Measurements from ENCODE around the gene MAGEF1.

The MAGEF1 gene

DNA sequence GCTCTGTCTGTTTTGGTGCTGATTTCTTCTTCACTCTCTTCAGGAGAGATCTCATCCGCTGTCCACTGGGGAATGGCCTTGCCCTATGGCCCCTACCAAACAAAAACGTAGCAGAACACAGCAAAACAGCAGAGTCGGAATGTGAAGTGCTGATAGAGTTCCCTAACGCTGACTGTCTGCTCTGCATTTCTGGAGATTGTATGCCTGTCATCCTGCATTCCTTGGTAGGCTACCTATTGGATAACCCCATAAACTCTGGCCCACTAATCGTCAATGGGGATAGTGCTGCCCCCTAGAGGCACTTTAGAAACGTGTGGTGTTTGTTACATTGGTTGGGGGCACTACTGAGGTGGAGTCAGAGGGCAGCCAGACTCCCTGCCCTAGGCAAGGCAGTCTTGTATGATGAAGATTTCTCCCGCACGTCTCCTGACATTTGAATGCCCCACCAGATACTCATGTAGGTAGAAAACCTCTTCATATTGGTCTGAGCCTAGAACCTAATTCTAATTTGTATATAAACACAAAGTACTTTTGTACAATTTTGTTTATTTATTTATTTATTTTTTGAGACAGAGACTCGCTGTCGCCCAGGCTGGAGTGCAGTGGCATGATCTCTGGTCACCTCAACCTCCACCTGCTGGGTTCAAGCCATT, 15.6 kb upstream of the MAGEF1 start:
- no peak overlapping the region for H3K4me3 ChIP-seq (ENCODE audit: low read depth, low read length)
- no peak for DNase-seq (ENCODE audit: low read depth)

DNA sequence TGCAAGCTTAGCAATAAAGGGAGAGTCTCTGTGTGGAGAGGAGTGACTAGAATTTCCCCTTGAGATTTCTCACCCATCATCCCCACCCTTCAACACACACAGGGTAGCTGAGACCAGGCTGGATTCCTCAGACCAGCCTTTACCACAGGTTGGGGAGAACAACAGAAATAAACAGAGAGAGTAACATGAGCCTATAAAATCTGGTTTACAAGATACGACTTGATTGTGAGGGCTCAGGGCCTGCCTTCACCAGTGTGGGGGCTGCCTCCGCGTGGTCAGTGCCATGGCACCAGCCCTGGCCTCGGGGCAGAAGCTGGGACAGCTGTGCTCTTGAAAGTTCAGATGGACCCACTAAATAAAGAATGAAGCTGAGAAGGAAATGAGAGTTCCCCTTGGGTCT, 14.6 kb upstream of the MAGEF1 start:
- no peak overlapping the region for H3K4me3 ChIP-seq (ENCODE audit: low read depth, low read length)
- DNase-seq (ENCODE audit: low read depth), result no peak

- DNase-seq (ENCODE audit: low read depth), result no peak
- no peak overlapping the region for H3K4me3 ChIP-seq (ENCODE audit: low read depth, low read length)
Observed at GRCh38 chr3:184725176-184725719, 13.4 kb upstream of the MAGEF1 start.

DNA sequence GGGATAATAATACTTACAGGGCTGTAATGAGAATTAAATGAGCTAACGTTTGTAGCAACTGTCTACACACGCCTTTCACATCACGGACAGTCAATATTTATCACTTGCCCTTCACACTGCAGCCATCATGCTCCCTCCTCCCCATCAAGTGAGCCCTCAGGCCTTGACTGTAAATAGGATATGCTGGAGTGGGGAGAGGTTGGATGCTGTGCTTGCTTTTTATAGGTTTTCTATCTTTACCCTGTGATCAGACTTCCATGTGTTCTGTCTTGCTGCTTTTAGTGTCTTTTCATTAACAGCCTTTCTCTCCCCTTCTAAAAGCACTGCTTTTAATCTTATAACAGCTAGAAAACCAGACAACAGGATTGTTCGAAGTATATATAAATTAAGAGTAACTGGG, 12.8 kb upstream of the MAGEF1 start:
- H3K4me3 ChIP-seq (ENCODE audit: low read depth, low read length), result no peak overlapping the region
- DNase-seq (ENCODE audit: low read depth), result no peak

DNA sequence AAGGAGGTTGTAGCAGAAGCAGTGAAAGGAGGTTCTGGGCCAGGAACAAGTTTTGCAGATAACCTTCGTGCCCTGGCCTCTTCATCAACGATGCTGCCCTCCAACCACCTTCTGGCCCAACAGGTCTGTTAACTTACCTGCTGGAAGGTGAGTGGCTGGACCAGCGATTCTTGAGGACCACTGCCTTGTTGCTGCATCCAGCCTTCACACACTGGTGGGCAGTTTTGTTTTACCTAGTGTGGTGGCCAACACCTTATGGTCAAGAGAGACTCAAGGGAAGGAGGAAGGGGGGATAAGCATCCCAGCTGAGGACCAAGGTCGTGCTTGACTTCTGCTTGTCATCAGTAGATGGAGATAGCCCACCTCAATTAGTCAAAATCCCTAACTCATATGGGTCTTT, 7.8 kb upstream of the MAGEF1 start:
- no peak overlapping the region for H3K4me3 ChIP-seq (ENCODE audit: low read depth, low read length)
- no peak for DNase-seq (ENCODE audit: low read depth)

DNA sequence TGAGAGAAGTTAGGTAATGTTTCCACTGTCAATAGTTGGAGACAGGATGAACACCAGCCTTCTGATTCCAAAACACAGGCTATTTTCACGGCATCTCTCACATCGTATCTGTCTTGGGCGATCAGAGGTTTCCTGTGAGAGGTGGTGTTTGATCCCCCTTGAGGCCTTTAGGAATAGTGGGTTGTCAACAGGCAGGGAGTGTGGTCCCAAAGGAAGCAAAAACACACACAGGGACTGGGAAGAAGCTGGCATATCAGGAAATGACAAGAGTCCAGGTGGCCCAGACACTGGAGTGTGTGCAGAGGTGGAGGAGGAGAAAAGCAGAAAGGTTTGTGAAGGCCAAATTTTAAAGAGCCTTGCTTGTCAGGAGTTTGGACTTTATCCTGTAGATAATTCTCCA, 6.6 kb upstream of the MAGEF1 start:
- no peak overlapping the region for H3K4me3 ChIP-seq (ENCODE audit: low read depth, low read length)
- DNase-seq (ENCODE audit: low read depth), result no peak

- DNase-seq (ENCODE audit: low read depth), result no peak
- H3K4me3 ChIP-seq (ENCODE audit: low read depth, low read length), result no peak overlapping the region
Observed at GRCh38 chr3:184717399-184717983, 5.6 kb upstream of the MAGEF1 start.

- H3K4me3 ChIP-seq (ENCODE audit: low read depth, low read length), result peak overlapping the region; percentile 17
Observed at GRCh38 chr3:184716622-184717398, 4.9 kb upstream of the MAGEF1 start.

GRCh38 chr3:184715943-184716621, 4.2 kb upstream of the MAGEF1 start:
- no peak for DNase-seq (ENCODE audit: low read depth)
- H3K4me3 ChIP-seq (ENCODE audit: low read depth, low read length), result no peak overlapping the region

More at GRCh38 chr3:184716622-184717398, 4.9 kb upstream of the MAGEF1 start:
- DNase-seq (ENCODE audit: low read depth), result peak; percentile 38

DNA sequence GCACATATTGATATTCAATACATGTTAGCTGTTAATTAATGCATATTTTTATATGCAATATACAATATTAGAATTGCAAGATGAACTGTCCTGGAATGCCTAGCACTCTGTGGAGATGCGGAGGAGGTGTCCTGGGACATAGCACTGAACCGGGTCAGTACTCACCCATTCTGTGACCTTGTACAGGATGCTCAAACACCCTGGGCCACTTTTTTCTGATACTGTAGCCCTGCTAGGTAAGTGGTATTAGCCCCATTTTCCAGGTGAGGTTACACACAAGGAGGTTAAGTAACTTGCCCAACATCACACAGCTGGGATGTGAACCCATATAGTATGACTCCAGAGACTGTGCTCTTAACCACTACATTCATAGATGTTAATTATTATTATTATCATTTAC, 1.7 kb upstream of the MAGEF1 start:
- no peak for DNase-seq (ENCODE audit: low read depth)
- no peak overlapping the region for H3K4me3 ChIP-seq (ENCODE audit: low read depth, low read length)

DNA sequence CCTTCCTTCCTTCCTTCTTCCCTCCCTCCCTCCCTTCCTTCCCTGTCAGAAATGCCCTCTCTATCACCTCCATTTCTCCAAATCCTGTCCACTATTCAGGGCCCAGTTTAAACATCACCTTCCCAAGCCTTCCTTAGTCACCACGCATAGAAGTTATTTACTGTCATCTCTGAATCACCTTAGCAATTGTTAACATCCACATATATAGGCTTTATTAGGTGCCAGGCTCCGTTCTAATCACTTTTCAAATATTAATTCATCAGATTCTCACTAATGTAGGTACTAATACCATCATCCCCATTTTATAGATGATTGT, 1.1 kb upstream of the MAGEF1 start:
- no peak for DNase-seq (ENCODE audit: low read depth)
- H3K4me3 ChIP-seq (ENCODE audit: low read depth, low read length), result no peak overlapping the region

DNA sequence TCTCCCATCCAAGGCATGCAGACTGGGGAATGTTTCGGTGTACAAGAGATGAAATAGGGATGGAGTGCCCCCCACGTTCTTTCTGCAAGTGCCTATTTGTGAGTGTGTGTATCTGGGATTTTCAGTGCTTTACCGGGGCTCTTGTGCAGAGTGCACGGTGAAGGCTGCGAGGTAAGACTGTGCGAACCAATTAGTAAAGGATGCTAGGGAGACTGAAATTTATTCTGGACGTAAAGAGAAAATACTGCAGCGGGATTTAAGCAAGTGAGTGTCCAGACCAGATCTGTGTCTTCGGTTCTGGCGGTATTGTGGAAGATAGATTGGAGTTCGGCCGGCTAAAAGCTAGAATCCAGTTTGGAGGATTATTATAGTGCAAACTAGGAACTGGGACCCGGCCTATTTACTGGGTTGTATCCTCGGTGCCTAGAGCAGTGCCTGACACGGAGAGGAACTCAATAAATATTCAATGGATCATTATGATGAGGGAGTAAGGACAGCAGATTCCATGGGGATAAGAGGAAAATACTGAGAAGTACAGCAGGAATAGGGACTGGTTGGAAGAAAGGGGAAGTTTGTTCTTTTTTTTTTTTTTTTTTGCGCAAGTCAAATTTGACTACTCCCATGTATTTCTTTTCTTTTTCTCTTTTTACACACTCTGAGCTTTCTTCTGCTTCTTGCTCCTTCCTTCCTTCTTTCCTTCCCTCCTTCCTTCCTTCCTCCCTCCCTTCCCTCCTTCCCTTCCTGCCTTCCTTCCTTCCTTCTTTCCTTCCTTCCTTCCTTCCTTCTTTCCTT, 580 bp upstream of the MAGEF1 start:
- peak overlapping the region; percentile 85 for H3K4me3 ChIP-seq (ENCODE audit: low read depth, low read length)
- no peak for DNase-seq (ENCODE audit: low read depth)

- H3K4me3 ChIP-seq (ENCODE audit: low read depth, low read length), result peak overlapping the region; percentile 85
- no peak for DNase-seq (ENCODE audit: low read depth)
Observed at GRCh38 chr3:184710870-184711492, 883 bp downstream of the MAGEF1 start.

- DNase-seq (ENCODE audit: low read depth), result no peak
- no peak overlapping the region for H3K4me3 ChIP-seq (ENCODE audit: low read depth, low read length)
Observed at GRCh38 chr3:184703657-184704056, 8.2 kb downstream of the MAGEF1 start.

DNA sequence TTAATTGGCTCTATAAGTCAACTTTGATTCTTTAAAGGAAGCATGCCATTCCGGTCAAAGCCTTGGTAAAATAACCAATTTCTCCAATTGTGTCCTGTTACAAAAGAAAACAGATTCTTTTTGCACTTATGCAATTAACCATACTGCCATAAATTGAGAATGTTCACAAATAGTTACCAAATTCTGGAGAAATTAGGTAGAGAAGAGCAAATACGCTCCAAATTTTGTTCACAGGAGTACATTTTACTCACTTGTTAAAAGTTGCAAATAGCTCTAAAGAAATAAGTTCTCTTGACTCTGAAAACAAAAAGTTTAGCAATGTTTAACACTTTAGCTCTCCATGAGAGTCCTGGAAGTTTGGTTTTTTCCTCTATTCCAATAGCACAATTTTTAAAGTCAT, 11.1 kb downstream of the MAGEF1 start:
- no peak for DNase-seq (ENCODE audit: low read depth)

DNA sequence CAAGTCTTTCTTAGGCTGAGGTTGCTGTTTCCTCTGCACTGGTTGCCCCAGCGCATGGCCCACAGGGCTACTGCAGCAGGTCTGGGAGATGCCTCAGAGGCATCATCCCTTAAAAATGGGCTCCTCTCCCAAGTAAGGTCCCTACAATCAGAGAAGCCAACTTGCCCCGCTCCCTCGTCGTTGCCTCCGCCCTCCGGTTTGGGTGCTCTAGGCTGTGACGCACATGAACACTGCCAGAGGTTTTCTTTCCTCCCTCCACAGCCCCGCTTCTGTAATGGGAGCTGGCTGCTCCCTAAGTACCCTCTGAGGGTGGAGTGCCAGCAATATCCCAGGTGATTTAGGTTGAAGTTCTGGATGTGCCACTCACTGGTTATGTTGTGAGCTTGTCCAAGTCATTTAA, 14.0 kb downstream of the MAGEF1 start:
- H3K4me3 ChIP-seq (ENCODE audit: low read depth, low read length), result no peak overlapping the region
- DNase-seq (ENCODE audit: low read depth), result no peak

More for the DNA sequence above, 11.1 kb downstream of the MAGEF1 start:
- no peak overlapping the region for H3K4me3 ChIP-seq (ENCODE audit: low read depth, low read length)

- no peak for DNase-seq (ENCODE audit: low read depth)
- no peak overlapping the region for H3K4me3 ChIP-seq (ENCODE audit: low read depth, low read length)
Observed at GRCh38 chr3:184696697-184697096, 15.2 kb downstream of the MAGEF1 start.

- DNase-seq (ENCODE audit: low read depth), result no peak
- no peak overlapping the region for H3K4me3 ChIP-seq (ENCODE audit: low read depth, low read length)
Observed at GRCh38 chr3:184694716-184695115, 17.1 kb downstream of the MAGEF1 start.

DNA sequence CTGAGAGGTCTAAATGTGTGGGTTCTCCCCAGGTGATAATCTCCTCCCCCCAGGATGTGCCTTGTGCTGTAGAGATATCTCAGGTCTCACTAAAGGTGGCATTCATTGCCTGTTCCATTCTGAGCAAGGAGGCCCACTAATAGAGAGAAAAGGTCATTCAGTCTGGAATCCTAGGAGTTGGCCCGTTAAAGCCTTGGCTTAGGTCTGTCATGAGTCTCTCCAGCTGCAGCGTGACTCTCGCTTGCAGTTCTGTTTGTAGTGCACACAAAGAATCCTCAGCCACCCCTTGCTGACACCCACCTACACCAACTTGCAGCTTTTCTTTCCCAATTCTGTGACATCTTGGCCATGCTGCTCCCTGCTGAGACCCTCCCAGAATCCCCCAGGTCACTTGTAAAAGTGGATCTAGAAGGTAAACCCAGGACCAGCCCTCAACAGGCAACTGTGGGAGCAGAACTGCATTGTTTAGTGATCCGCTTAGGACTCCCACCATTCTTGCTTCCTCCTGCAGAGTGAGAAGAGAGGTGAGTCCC, 17.7 kb downstream of the MAGEF1 start:
- no peak overlapping the region for H3K4me3 ChIP-seq (ENCODE audit: low read depth, low read length)
- no peak for DNase-seq (ENCODE audit: low read depth)

Data from skeletal muscle cell (primary cell).